DOHH2 (cell line): ENCODE results near the gene RNF130.

Experiments used
- EZH2phosphoT487 ChIP-seq: fragments of 200-600 bp; sonication (generic); IDR thresholded peaks from 2 replicates; pipeline ENCODE4 v1.6.1; 2017; ENCODE audit warnings: borderline replicate concordance, mild to moderate bottlenecking, antibody characterized with exemption, low read length, moderate library complexity, mixed read lengths
- TF ChIP-seq, protein P1 (sequence below): fragments of 200-600 bp; sonication (generic); IDR thresholded peaks from one replicate; pipeline ENCODE4 v1.5.1; 2014; ENCODE audit warnings: antibody characterized with exemption, mild to moderate bottlenecking, low read depth, low read length; ENCODE audit not compliant: poor library complexity, severe bottlenecking

DNA sequence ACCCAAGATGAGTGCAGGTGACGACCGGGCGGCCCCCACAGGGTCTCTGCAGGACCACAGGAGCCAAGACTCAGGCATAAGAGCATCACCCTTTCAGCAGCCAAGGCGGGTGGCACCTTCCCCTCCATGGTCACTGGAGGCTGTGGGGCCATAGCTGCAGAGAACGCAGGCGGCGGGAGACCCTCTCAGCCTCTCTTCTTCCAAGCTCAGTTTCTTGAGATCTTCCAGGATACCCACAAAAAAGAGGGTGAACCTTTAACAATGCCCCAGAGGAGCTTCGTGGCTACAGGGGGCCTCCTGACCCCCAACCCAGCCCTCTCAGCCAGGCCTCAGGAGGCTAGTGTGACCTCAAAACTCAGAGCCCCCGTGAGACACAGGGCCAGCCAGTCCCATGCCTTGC is 158.1 kb downstream of the RNF130 start:
- TF ChIP-seq, protein P1, sequence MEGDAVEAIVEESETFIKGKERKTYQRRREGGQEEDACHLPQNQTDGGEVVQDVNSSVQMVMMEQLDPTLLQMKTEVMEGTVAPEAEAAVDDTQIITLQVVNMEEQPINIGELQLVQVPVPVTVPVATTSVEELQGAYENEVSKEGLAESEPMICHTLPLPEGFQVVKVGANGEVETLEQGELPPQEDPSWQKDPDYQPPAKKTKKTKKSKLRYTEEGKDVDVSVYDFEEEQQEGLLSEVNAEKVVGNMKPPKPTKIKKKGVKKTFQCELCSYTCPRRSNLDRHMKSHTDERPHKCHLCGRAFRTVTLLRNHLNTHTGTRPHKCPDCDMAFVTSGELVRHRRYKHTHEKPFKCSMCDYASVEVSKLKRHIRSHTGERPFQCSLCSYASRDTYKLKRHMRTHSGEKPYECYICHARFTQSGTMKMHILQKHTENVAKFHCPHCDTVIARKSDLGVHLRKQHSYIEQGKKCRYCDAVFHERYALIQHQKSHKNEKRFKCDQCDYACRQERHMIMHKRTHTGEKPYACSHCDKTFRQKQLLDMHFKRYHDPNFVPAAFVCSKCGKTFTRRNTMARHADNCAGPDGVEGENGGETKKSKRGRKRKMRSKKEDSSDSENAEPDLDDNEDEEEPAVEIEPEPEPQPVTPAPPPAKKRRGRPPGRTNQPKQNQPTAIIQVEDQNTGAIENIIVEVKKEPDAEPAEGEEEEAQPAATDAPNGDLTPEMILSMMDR, result no peak
- TF ChIP-seq EZH2phosphoT487, result no peak
